ENCODE measurements around the gene CFAP100. TPM values are rescaled to one million over a fixed set of nuclear protein-coding genes. Genes with fewer than 3 reads are reported as not detected.

CFAP100 gene
- total and polyA plus RNA-seq, 12 donors = not detected

GRCh38 chr3:126398423-126399350 lies 4.0 kb downstream of the CFAP100 start:
- ATAC-seq = no peak
- no peak for TF ChIP-seq CTCF (IDR thresholded peaks at IDR 0.05)
- no peak for DNase-seq
- peaks cover 0 to 26% (median 14%) of the 10 kb centered on the region in 7 donors for H3K27me3 ChIP-seq
- peaks cover 0 to 6% (median 0%) of the 10 kb centered on the region in 11 donors for H3K9me3 ChIP-seq
- 90 to 92% methylated on average over 14 of the region's 14 CpGs for WGBS, 2 donors
- no peak overlapping the region for H3K27ac ChIP-seq
- intact Hi-C loops (cut with DNase I) = loop anchor here in 1 of 10 donors (10.0 kb wide), 1 partner anchor 66 kb away; no protein-coding TSS in a partner anchor
- peaks cover 0 to 9% (median 3%) of the 10 kb centered on the region in 9 donors for H3K4me1 ChIP-seq
- H3K4me3 ChIP-seq = no peak overlapping the region
- H3K36me3 ChIP-seq = no peaks in the 10 kb centered on the region

GRCh38 chr3:126399351-126399735 lies 4.6 kb downstream of the CFAP100 start:
- Histone ChIP-seq H3K9me3 (peaks cover 0 to 6% (median 0%) of the 10 kb centered on the region in 11 donors), H3K27ac (no peak overlapping the region), H3K4me3 (no peak overlapping the region), H3K4me1 (peaks cover 0 to 8% (median 3%) of the 10 kb centered on the region in 9 donors), H3K36me3 (no peaks in the 10 kb centered on the region), H3K27me3 (peaks cover 0 to 20% (median 13%) of the 10 kb centered on the region in 7 donors)
- DNase-seq = no peak
- ATAC-seq = no peak
- WGBS, 2 donors = 74 to 76% methylated on average over 1 of the region's 1 CpG
- intact Hi-C loops (cut with DNase I) = loop anchor here in 1 of 10 donors (10.0 kb wide), 1 partner anchor 65 kb away; no protein-coding TSS in a partner anchor
- no peak for TF ChIP-seq CTCF (IDR thresholded peaks at IDR 0.05)

DNA sequence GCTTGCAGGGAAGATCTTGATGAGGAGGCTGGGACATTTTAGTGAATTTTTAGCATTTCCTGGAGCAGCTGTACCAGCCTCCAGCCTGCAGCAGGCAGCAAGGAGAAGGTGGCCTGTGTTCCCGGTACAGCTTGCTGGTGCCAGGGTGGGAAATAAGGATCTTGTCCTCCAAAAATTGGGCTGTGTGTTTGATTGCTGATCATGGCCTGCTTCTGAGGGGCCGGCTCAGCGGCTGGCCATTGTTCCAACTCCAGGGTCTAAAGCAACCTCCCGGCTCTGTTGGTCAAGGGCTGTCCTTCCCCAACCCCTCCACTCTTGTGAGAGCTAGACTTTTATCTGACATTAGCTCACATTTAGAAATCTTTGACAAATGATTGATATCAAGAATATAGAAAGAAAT lies 5.0 kb downstream of the CFAP100 start:
- Histone ChIP-seq H3K4me3 (no peak overlapping the region), H3K36me3 (no peaks in the 10 kb centered on the region), H3K27ac (no peak overlapping the region), H3K27me3 (peaks cover 0 to 20% (median 10%) of the 10 kb centered on the region in 7 donors), H3K4me1 (peaks cover 0 to 4% (median 3%) of the 10 kb centered on the region in 9 donors), H3K9me3 (peaks cover 0 to 6% (median 0%) of the 10 kb centered on the region in 11 donors)
- 85 to 93% methylated on average over 4 of the region's 4 CpGs for WGBS, 2 donors
- TF ChIP-seq CTCF (IDR thresholded peaks at IDR 0.05) = no peak
- DNase-seq (no peak), ATAC-seq (no peak)
- intact Hi-C loops (cut with DNase I) = loop anchor here in 1 of 10 donors (10.0 kb wide), 1 partner anchor 65 kb away; no protein-coding TSS in a partner anchor

GRCh38 chr3:126401611-126402160 lies 7.0 kb downstream of the CFAP100 start:
- ATAC-seq = no peak
- no peaks in the 10 kb centered on the region for H3K36me3 ChIP-seq
- H3K9me3 ChIP-seq = peaks cover 0 to 6% (median 0%) of the 10 kb centered on the region in 11 donors
- H3K27me3 ChIP-seq = peaks cover 0 to 18% (median 6%) of the 10 kb centered on the region in 7 donors
- DNase-seq = no peak
- TF ChIP-seq CTCF (IDR thresholded peaks at IDR 0.05) = no peak
- intact Hi-C loops (cut with DNase I) = no loop called here
- H3K4me3 ChIP-seq = no peak overlapping the region
- WGBS, 2 donors = 71 to 73% methylated on average over 7 to 8 of the region's 8 CpGs
- H3K27ac ChIP-seq = no peak overlapping the region
- no peaks in the 10 kb centered on the region for H3K4me1 ChIP-seq
